Upper lobe of left lung (tissue), 6 donors: ENCODE measurements around the gene OGDH. TPM values are rescaled to one million over a fixed set of nuclear protein-coding genes. Genes with fewer than 3 reads are reported as not detected.
"Not testable (repeated sequence)": the region's sequence is repeated elsewhere in the genome, so short reads cannot be mapped to it uniquely, and the experiment has no call there.

Experiments used
- ATAC-seq, 2 donors: fragments of 200-7000 bp; cut with Tn5 transposase; one replicate each; pipeline ENCODE4 v1.9.1; 2022; ENCODE audit warnings: mild to moderate bottlenecking in 2 of 2, moderate library complexity in 2 of 2; ENCODE audit not compliant: low FRiP score in 2 of 2
- DNase-seq, 2 donors: peaks; one replicate each; pipeline ENCODE4 v3.0.0-alpha.2; 2019 to 2020
- H3K27ac ChIP-seq, 4 donors: fragments of 200-600 bp; sonication (generic); one replicate each; pipeline ENCODE4 v1.5.1; 2016 to 2019
- H3K27me3 ChIP-seq, 4 donors: fragments of 200-600 bp; sonication (generic); one replicate each; pipeline ENCODE4 v1.5.1; 2017 to 2019
- H3K36me3 ChIP-seq, 4 donors: fragments of 200-600 bp; sonication (generic); one replicate each; pipeline ENCODE4 v1.5.1; 2016 to 2019
- H3K4me1 ChIP-seq, 4 donors: fragments of 200-600 bp; sonication (generic); one replicate each; pipeline ENCODE4 v1.5.1; 2018 to 2019
- H3K4me3 ChIP-seq, 4 donors: fragments of 200-600 bp; sonication (generic); one replicate each; pipeline ENCODE4 v1.5.1; 2017 to 2019; ENCODE audit warnings: mild to moderate bottlenecking in 2 of 4, moderate library complexity in 1 of 4
- H3K9me3 ChIP-seq, 4 donors: fragments of 200-600 bp; sonication (generic); one replicate each; pipeline ENCODE4 v1.5.1; 2018 to 2019
- EP300 ChIP-seq, 4 donors: sonication (generic); formaldehyde crosslinking; IDR thresholded peaks; one replicate each; pipeline ENCODE4 v1.5.1; 2017; ENCODE audit warnings: antibody characterized with exemption in 4 of 4, control low read depth in 2 of 4
- POLR2A ChIP-seq, 4 donors: fragments of 450-650 bp; IDR thresholded peaks; one replicate each; pipeline ENCODE4 v1.5.1; 2016 to 2017; ENCODE audit warnings: antibody characterized with exemption in 4 of 4, mild to moderate bottlenecking in 2 of 4
- POLR2AphosphoS5 ChIP-seq, 2 donors: sonication (generic); formaldehyde crosslinking; IDR thresholded peaks; one replicate each; pipeline ENCODE4 v1.5.1; 2017; ENCODE audit warnings: antibody characterized with exemption in 2 of 2
- WGBS, 2 donors: methylation state at CpG; one replicate each; pipeline ENCODE4 v1.1.5; 2017 to 2018; 5-methylcytosine and 5-hydroxymethylcytosine counted together
- total RNA-seq, 6 donors: library from RNA; depleted of rRNA in 4 of 6; stranded (reverse); fragments of >200 nt in 4 of 6; gene quantifications; one replicate each; pipeline versions ENCODE4 v1.1.0 to v1.2.1, GENCODE V29; 2016 to 2021
- TF ChIP-seq, protein P1 (sequence below), 6 experiments: fragments of 450-650 bp in 4 of 6; fragments of 200-600 bp in 2 of 6; sonication (generic) in 2 of 6; IDR thresholded peaks; one replicate each; pipeline ENCODE4 v1.5.1; 2016 to 2019; ENCODE audit warnings: antibody characterized with exemption in 6 of 6
- donor health status: DM: no; HTN: no; CAD: no; lungs with moderate emphysema.
- donor health status: DM: no; HTN: yes; CAD: no; lungs with severe emphysema.

Gene OGDH
- 100 to 1,000 TPM in 4 of 6 donors, 10 to 100 TPM in 2; 76.1 to 160 (median 134) TPM for total RNA-seq

- H3K9me3 ChIP-seq: no peaks in the 10 kb centered on the region
- H3K4me3 ChIP-seq: peak within 1 kb of the TSS; percentile 60 to 82 (median 70)
- WGBS, 2 donors: 0% methylated on average over 31 to 58 of the region's 93 CpGs
- no peaks in the 10 kb centered on the region for H3K36me3 ChIP-seq
- H3K4me1 ChIP-seq: peaks cover 15 to 30% (median 20%) of the 10 kb centered on the region in 4 donors
- H3K27me3 ChIP-seq: no peaks in the 10 kb centered on the region
- peak within 1 kb of the TSS; percentile 93 to 98 (median 96) for H3K27ac ChIP-seq
- peak; percentile 96 to 98 for TF ChIP-seq POLR2AphosphoS5 (IDR thresholded peaks at IDR 0.05)
- peak in 1 of 4 donors; percentile 83 for TF ChIP-seq EP300 (IDR thresholded peaks at IDR 0.05)
- TF ChIP-seq, protein P1, sequence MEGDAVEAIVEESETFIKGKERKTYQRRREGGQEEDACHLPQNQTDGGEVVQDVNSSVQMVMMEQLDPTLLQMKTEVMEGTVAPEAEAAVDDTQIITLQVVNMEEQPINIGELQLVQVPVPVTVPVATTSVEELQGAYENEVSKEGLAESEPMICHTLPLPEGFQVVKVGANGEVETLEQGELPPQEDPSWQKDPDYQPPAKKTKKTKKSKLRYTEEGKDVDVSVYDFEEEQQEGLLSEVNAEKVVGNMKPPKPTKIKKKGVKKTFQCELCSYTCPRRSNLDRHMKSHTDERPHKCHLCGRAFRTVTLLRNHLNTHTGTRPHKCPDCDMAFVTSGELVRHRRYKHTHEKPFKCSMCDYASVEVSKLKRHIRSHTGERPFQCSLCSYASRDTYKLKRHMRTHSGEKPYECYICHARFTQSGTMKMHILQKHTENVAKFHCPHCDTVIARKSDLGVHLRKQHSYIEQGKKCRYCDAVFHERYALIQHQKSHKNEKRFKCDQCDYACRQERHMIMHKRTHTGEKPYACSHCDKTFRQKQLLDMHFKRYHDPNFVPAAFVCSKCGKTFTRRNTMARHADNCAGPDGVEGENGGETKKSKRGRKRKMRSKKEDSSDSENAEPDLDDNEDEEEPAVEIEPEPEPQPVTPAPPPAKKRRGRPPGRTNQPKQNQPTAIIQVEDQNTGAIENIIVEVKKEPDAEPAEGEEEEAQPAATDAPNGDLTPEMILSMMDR (IDR thresholded peaks at IDR 0.05): peak in 3 of 6 experiments; percentile 27 to 35 (median 30)
- TF ChIP-seq POLR2A (IDR thresholded peaks at IDR 0.05): peak; percentile 42 to 98 (median 92)
- DNase-seq (peak; percentile 99 to 100), ATAC-seq (peak; percentile 99)
These were observed at the start of gene OGDH for GRCh38 chr7:44606341-44607140. OGDH (plus strand) TSS chr7:44606627; CDS start chr7:44624344, 17,717 bp downstream.

DNA sequence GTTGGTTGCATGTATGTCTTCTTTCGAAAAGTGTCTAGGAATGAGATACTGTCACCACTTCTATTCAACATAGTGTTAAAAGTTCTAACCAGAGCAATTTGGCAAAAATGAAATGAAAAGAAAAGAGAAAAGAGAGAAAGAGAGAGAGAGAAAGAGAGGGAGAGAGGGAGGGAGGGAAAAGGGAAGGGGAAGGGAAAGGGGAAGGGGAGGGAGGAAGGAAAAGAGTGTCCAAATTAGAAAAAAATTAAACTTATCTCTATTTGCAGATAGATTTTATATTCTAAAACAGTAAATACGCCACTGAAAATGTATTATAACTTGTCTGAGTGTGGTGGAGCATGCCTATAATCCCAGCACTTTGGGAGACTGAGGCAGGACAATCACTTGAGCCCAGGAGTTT, 48.9 kb upstream of the OGDH start:
- no peak for ATAC-seq
- no peak for DNase-seq
- no peak overlapping the region for H3K27ac ChIP-seq
- TF ChIP-seq EP300 (IDR thresholded peaks at IDR 0.05): no peak
- no peak for TF ChIP-seq POLR2AphosphoS5 (IDR thresholded peaks at IDR 0.05)
- TF ChIP-seq, protein P1 (IDR thresholded peaks at IDR 0.05): no peak
- no peak for TF ChIP-seq POLR2A (IDR thresholded peaks at IDR 0.05)
- H3K27me3 ChIP-seq: no peaks in the 10 kb centered on the region
- no peaks in the 10 kb centered on the region for H3K4me1 ChIP-seq
- no peaks in the 10 kb centered on the region for H3K36me3 ChIP-seq
- no peak overlapping the region for H3K4me3 ChIP-seq
- WGBS, 2 donors: 87 to 92% methylated on average over 2 of the region's 2 CpGs
- no peaks in the 10 kb centered on the region for H3K9me3 ChIP-seq

DNA sequence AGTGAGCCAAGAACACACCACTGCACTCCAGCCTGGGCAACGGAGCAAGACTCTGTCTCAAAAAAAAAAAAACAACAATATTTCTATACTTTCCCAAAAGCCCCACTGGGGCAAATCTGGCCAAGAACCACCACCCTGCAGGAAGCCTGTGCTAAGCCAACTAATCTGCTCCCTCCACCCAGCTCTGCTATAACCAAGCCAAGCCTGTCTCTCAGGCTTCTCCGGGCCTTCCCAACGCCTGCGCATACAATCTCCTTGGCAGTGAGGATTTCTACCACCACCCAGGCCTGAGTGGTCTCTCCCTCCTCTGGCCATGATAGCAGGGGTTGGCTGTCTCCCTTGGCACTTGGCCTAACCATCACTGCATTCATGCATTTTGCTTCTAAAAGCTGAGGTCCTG, 46.9 kb upstream of the OGDH start:
- ATAC-seq (peak in 1 of 2 donors; percentile 29), DNase-seq (no peak)
- Histone ChIP-seq H3K4me1 (no peaks in the 10 kb centered on the region), H3K27me3 (no peaks in the 10 kb centered on the region), H3K9me3 (no peaks in the 10 kb centered on the region), H3K4me3 (no peak overlapping the region), H3K27ac (no peak overlapping the region), H3K36me3 (peaks cover under 1 to 16% (median under 1%) of the 10 kb centered on the region in 4 donors)
- TF ChIP-seq POLR2A (IDR thresholded peaks at IDR 0.05) (no peak), POLR2AphosphoS5 (IDR thresholded peaks at IDR 0.05) (no peak), EP300 (IDR thresholded peaks at IDR 0.05) (no peak)
- TF ChIP-seq, protein P1 (IDR thresholded peaks at IDR 0.05): no peak
- WGBS, 2 donors: 90 to 95% methylated on average over 4 of the region's 4 CpGs

GRCh38 chr7:44561481-44561880, 44.9 kb upstream of the OGDH start:
- TF ChIP-seq POLR2AphosphoS5 (IDR thresholded peaks at IDR 0.05): no peak
- no peak for TF ChIP-seq POLR2A (IDR thresholded peaks at IDR 0.05)
- Histone ChIP-seq H3K36me3 (peaks cover 12 to 36% (median 19%) of the 10 kb centered on the region in 4 donors), H3K4me1 (no peaks in the 10 kb centered on the region), H3K9me3 (no peaks in the 10 kb centered on the region), H3K27me3 (no peaks in the 10 kb centered on the region), H3K4me3 (no peak overlapping the region), H3K27ac (no peak overlapping the region)
- DNase-seq: no peak
- 90 to 91% methylated on average over 5 to 6 of the region's 6 CpGs for WGBS, 2 donors
- no peak for ATAC-seq

DNA sequence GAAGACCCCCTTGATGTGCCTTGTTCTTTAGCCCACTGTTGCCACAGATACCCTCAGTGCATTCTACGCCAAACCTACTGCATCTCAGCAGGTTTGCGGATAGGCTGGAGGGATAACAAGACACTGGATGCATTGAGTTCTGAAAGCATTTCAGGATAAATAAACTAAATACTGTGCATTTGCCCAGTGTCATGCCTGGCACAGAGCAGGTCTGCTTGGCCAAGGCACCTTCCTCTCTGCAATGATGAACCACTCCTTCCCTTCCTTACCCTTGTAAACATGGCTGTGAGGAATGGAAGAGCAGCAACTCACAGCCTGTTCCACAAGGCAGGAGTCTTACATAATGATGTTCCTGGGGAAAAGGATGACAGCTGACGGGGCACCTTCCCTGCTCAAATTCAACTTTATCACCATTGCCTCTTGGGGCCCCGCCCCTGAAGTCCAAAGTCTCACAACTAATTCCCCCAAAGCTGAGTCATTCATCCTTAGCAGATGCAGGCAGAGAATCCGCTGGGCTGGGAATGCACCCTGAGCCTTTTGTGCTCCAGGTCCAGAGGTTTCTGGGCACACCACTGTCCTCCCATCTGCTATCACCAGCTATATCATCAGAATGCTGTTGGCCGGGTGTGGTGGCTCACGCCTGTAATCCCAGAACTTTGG, 44.3 kb upstream of the OGDH start:
- Histone ChIP-seq H3K27me3 (no peaks in the 10 kb centered on the region), H3K27ac (no peak overlapping the region), H3K36me3 (peaks cover 18 to 42% (median 24%) of the 10 kb centered on the region in 4 donors), H3K4me1 (no peaks in the 10 kb centered on the region), H3K4me3 (no peak overlapping the region), H3K9me3 (no peaks in the 10 kb centered on the region)
- no peak for DNase-seq
- 94 to 100% methylated on average over 3 to 7 of the region's 7 CpGs for WGBS, 2 donors
- TF ChIP-seq, protein P1 (IDR thresholded peaks at IDR 0.05): no peak
- TF ChIP-seq POLR2A (IDR thresholded peaks at IDR 0.05): no peak
- no peak for TF ChIP-seq EP300 (IDR thresholded peaks at IDR 0.05)
- TF ChIP-seq POLR2AphosphoS5 (IDR thresholded peaks at IDR 0.05): no peak
- no peak for ATAC-seq

GRCh38 chr7:44562622-44562962, 43.8 kb upstream of the OGDH start:
- DNase-seq, H3K4me3 ChIP-seq, H3K9me3 ChIP-seq, H3K27ac ChIP-seq, ATAC-seq, H3K27me3 ChIP-seq, H3K4me1 ChIP-seq: not testable (repeated sequence)
- H3K36me3 ChIP-seq: peaks cover 23 to 47% (median 29%) of the 10 kb centered on the region in 4 donors
- 91 to 96% methylated on average over 5 to 8 of the region's 8 CpGs for WGBS, 2 donors
